BLaER1 (cell line): ENCODE results near the gene DDX1.

Experiments
- H3K27ac ChIP-seq: shearing (Covaris generic); formaldehyde crosslinking; 2 replicates; pipeline ENCODE4 v1.8.1; 2022
- H3K27me3 ChIP-seq: shearing (Covaris generic); formaldehyde crosslinking; 2 replicates; pipeline ENCODE4 v1.8.1; 2022
- H3K36me3 ChIP-seq: shearing (Covaris generic); formaldehyde crosslinking; 2 replicates; pipeline ENCODE4 v1.8.1; 2022
- H3K4me1 ChIP-seq: shearing (Covaris generic); formaldehyde crosslinking; 2 replicates; pipeline ENCODE4 v1.8.1; 2022
- H3K4me2 ChIP-seq: shearing (Covaris generic); formaldehyde crosslinking; 2 replicates; pipeline ENCODE4 v1.8.1; 2022
- H3K4me3 ChIP-seq: shearing (Covaris generic); formaldehyde crosslinking; 2 replicates; pipeline ENCODE4 v1.8.1; 2022
- H3K9ac ChIP-seq: shearing (Covaris generic); formaldehyde crosslinking; 2 replicates; pipeline ENCODE4 v1.8.1; 2022
- H3K9me3 ChIP-seq: shearing (Covaris generic); formaldehyde crosslinking; 2 replicates; pipeline ENCODE4 v1.8.1; 2022
- H4K20me1 ChIP-seq: shearing (Covaris generic); formaldehyde crosslinking; 2 replicates; pipeline ENCODE4 v1.8.1; 2022
- Cebpa-rat ChIP-seq: shearing (Covaris generic); IDR thresholded peaks from 2 replicates; pipeline ENCODE4 v1.8.1; 2022

The DDX1 gene

GRCh38 chr2:15613736-15614429 lies 22.2 kb downstream of the DDX1 start:
- Histone ChIP-seq H3K27ac (no peak overlapping the region), H3K27me3 (no peaks in the 10 kb centered on the region), H4K20me1 (peaks cover 8% of the 10 kb centered on the region; the same call in 1 of the 2 replicates), H3K36me3 (peaks cover 64% of the 10 kb centered on the region), H3K4me2 (no peak overlapping the region), H3K4me1 (no peaks in the 10 kb centered on the region), H3K4me3 (no peak overlapping the region), H3K9ac (no peak overlapping the region), H3K9me3 (peaks cover 10% of the 10 kb centered on the region; the same call in 1 of the 2 replicates)
- TF ChIP-seq Cebpa-rat = no peak

GRCh38 chr2:15614545-15615300 lies 23.1 kb downstream of the DDX1 start:
- Histone ChIP-seq H3K9ac (no peak overlapping the region), H3K9me3 (peaks cover 10% of the 10 kb centered on the region; the same call in 1 of the 2 replicates), H3K4me3 (no peak overlapping the region), H3K27ac (no peak overlapping the region), H3K36me3 (peaks cover 64% of the 10 kb centered on the region), H3K4me1 (no peaks in the 10 kb centered on the region), H3K4me2 (no peak overlapping the region), H4K20me1 (peaks cover 13% of the 10 kb centered on the region), H3K27me3 (no peaks in the 10 kb centered on the region)
- no peak for TF ChIP-seq Cebpa-rat

GRCh38 chr2:15615301-15615920 lies 23.7 kb downstream of the DDX1 start:
- no peaks in the 10 kb centered on the region for H3K27me3 ChIP-seq
- H4K20me1 ChIP-seq = peaks cover 13% of the 10 kb centered on the region
- H3K36me3 ChIP-seq = peaks cover 64% of the 10 kb centered on the region
- no peak overlapping the region for H3K4me2 ChIP-seq
- no peak overlapping the region for H3K4me3 ChIP-seq
- no peak for TF ChIP-seq Cebpa-rat
- H3K9me3 ChIP-seq = peaks cover 3% of the 10 kb centered on the region; the same call in 1 of the 2 replicates
- H3K27ac ChIP-seq = no peak overlapping the region
- no peak overlapping the region for H3K9ac ChIP-seq
- no peaks in the 10 kb centered on the region for H3K4me1 ChIP-seq

GRCh38 chr2:15616429-15616828 lies 24.8 kb downstream of the DDX1 start:
- no peak overlapping the region for H3K4me3 ChIP-seq
- H3K4me2 ChIP-seq = no peak overlapping the region
- no peak overlapping the region for H3K27ac ChIP-seq
- no peaks in the 10 kb centered on the region for H3K9me3 ChIP-seq
- no peaks in the 10 kb centered on the region for H3K4me1 ChIP-seq
- H3K36me3 ChIP-seq = peaks cover 69% of the 10 kb centered on the region
- H3K9ac ChIP-seq = no peak overlapping the region
- H3K27me3 ChIP-seq = no peaks in the 10 kb centered on the region
- TF ChIP-seq Cebpa-rat = no peak
- peaks cover 13% of the 10 kb centered on the region for H4K20me1 ChIP-seq

GRCh38 chr2:15616850-15617777 lies 25.4 kb downstream of the DDX1 start:
- no peak overlapping the region for H3K4me2 ChIP-seq
- peaks cover 75% of the 10 kb centered on the region for H3K36me3 ChIP-seq
- peaks cover 13% of the 10 kb centered on the region for H4K20me1 ChIP-seq
- no peak overlapping the region for H3K27ac ChIP-seq
- no peak for TF ChIP-seq Cebpa-rat
- H3K27me3 ChIP-seq = no peaks in the 10 kb centered on the region
- no peak overlapping the region for H3K9ac ChIP-seq
- H3K4me3 ChIP-seq = no peak overlapping the region
- no peaks in the 10 kb centered on the region for H3K4me1 ChIP-seq
- H3K9me3 ChIP-seq = no peaks in the 10 kb centered on the region

- Histone ChIP-seq H3K9ac (no peak overlapping the region), H4K20me1 (peaks cover 13% of the 10 kb centered on the region), H3K36me3 (peaks cover 83% of the 10 kb centered on the region), H3K4me1 (no peaks in the 10 kb centered on the region), H3K27me3 (no peaks in the 10 kb centered on the region), H3K27ac (no peak overlapping the region), H3K9me3 (no peaks in the 10 kb centered on the region), H3K4me2 (no peak overlapping the region), H3K4me3 (no peak overlapping the region)
- no peak for TF ChIP-seq Cebpa-rat
These were observed 26.2 kb downstream of the DDX1 start for GRCh38 chr2:15617778-15618448.

GRCh38 chr2:15618449-15618855 lies 26.8 kb downstream of the DDX1 start:
- Histone ChIP-seq H3K27ac (no peak overlapping the region), H3K9ac (no peak overlapping the region), H3K4me1 (no peaks in the 10 kb centered on the region), H3K4me3 (no peak overlapping the region), H4K20me1 (peaks cover 13% of the 10 kb centered on the region), H3K4me2 (no peak overlapping the region), H3K36me3 (peaks cover 83% of the 10 kb centered on the region), H3K9me3 (no peaks in the 10 kb centered on the region), H3K27me3 (no peaks in the 10 kb centered on the region)
- no peak for TF ChIP-seq Cebpa-rat

GRCh38 chr2:15619076-15619475 lies 27.4 kb downstream of the DDX1 start:
- no peak overlapping the region for H3K9ac ChIP-seq
- no peak for TF ChIP-seq Cebpa-rat
- no peaks in the 10 kb centered on the region for H3K27me3 ChIP-seq
- H3K4me1 ChIP-seq = no peaks in the 10 kb centered on the region
- no peak overlapping the region for H3K4me2 ChIP-seq
- no peak overlapping the region for H3K4me3 ChIP-seq
- no peaks in the 10 kb centered on the region for H3K9me3 ChIP-seq
- no peak overlapping the region for H3K27ac ChIP-seq
- H4K20me1 ChIP-seq = peaks cover 13% of the 10 kb centered on the region
- H3K36me3 ChIP-seq = peaks cover 83% of the 10 kb centered on the region

GRCh38 chr2:15619510-15619909 lies 27.8 kb downstream of the DDX1 start:
- TF ChIP-seq Cebpa-rat = no peak
- Histone ChIP-seq H3K9me3 (no peaks in the 10 kb centered on the region), H3K36me3 (peaks cover 83% of the 10 kb centered on the region), H3K4me1 (no peaks in the 10 kb centered on the region), H4K20me1 (peaks cover 13% of the 10 kb centered on the region), H3K9ac (no peak overlapping the region), H3K4me3 (no peak overlapping the region), H3K27ac (no peak overlapping the region), H3K27me3 (no peaks in the 10 kb centered on the region), H3K4me2 (no peak overlapping the region)
